ENCODE results near the gene PPP2R2C. TPM values are rescaled to one million over a fixed set of nuclear protein-coding genes. Genes with fewer than 3 reads are reported as not detected.

PPP2R2C gene
- total RNA-seq, 1 experiment from 2014 or later: 8.1 TPM

DNA sequence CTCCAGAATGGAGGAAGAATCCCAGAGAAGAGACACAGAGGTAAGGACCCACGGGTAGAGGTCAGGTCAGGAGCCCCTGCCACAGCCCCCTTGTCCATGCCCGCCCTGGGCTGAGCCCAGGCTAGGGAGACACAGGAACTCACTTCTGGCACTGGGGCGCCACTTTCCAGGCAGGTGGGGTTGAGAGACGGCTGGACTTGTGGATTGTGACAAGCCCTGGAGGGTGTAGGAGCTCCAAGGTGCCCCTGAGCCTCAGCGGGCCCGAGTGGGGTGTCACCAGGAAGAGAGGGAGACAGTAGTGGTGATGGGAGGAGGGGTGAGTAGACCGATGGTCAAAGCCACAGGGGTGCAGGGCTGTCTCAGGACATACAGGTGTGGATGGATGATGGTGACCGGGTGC, 143.9 kb downstream of the PPP2R2C start:
- Histone ChIP-seq H3K79me2 (ENCODE audit: insufficient read depth, low read length) (no peaks in the 10 kb centered on the region), H3K14ac (ENCODE audit: insufficient read depth, low read length) (no peak overlapping the region)
- no CpG with 5 or more reads among the region's 8 CpGs for WGBS (ENCODE audit: extremely low coverage, insufficient read length, low lambda C conversion rate)

More for the DNA sequence above, 143.9 kb downstream of the PPP2R2C start:
- no peak overlapping the region for H2BK20ac ChIP-seq (ENCODE audit: low read depth, low read length, poor library complexity, severe bottlenecking)
- no peak overlapping the region for H4K5ac ChIP-seq (ENCODE audit: insufficient read length, low read depth, low read length)
- Mint-ChIP-seq H3K4me3 (no peak overlapping the region), H3K36me3 (ENCODE audit: insufficient read depth in 1 of 3, low read depth in 3 of 3) (peaks cover 2 to 17% (median 3%) of the 10 kb centered on the region in 3 experiments; a peak in 5 of 7 replicates), H3K9me3 (peaks cover 6 to 11% of the 10 kb centered on the region in 2 experiments; a peak in 4 of 5 replicates), H3K4me1 (peaks cover 8 to 16% of the 10 kb centered on the region in 2 experiments), H3K27ac (peak overlapping the region in 1 of 3 experiments; percentile 88; a peak in 2 of 7 replicates), H3K27me3 (ENCODE audit: low read depth) (peaks cover 1% of the 10 kb centered on the region)
- no peak for DNase-seq
- no peak overlapping the region for H2BK15ac ChIP-seq (ENCODE audit: low read depth, low read length)
- H3K18ac ChIP-seq (ENCODE audit: insufficient read length, low read depth, low read length): no peak overlapping the region
- no peaks in the 10 kb centered on the region for H3K4me1 ChIP-seq (ENCODE audit: insufficient read depth, low read length)
- H3K79me1 ChIP-seq (ENCODE audit: insufficient read depth, low read depth, low read length, poor library complexity, severe bottlenecking): no peaks in the 10 kb centered on the region
- no peak overlapping the region for H4K91ac ChIP-seq (ENCODE audit: insufficient read length, low read depth, low read length)
- no peak overlapping the region for H3K27ac ChIP-seq (ENCODE audit: insufficient read length, low read depth, low read length)
- no peak overlapping the region for H2BK12ac ChIP-seq (ENCODE audit: insufficient read length, low read depth, low read length)
- no peaks in the 10 kb centered on the region for H3K23me2 ChIP-seq (ENCODE audit: insufficient read length, low read depth, low read length, poor library complexity, severe bottlenecking)
- H3K56ac ChIP-seq (ENCODE audit: insufficient read length, low read depth, low read length): no peak overlapping the region
- no peaks in the 10 kb centered on the region for H3K27me3 ChIP-seq (ENCODE audit: insufficient read depth, low read length)
- H3K9me3 ChIP-seq (ENCODE audit: control insufficient read depth, low read depth, low read length): no peaks in the 10 kb centered on the region
- no peak overlapping the region for H3K4ac ChIP-seq (ENCODE audit: low read depth, low read length)
- no peak overlapping the region for H2BK120ac ChIP-seq (ENCODE audit: low read depth, low read length, poor library complexity, severe bottlenecking)
- no peak overlapping the region for H2AK5ac ChIP-seq (ENCODE audit: insufficient read length, low read length)
- H3K23ac ChIP-seq (ENCODE audit: insufficient read length, low read depth, low read length): no peak overlapping the region
- no peak overlapping the region for H4K8ac ChIP-seq (replicated peaks; ENCODE audit: insufficient read length, low read depth, low read length)
- TF ChIP-seq CTCF (conservative IDR thresholded peaks at IDR 0.05): no peak
- no peaks in the 10 kb centered on the region for H4K20me1 ChIP-seq (ENCODE audit: control insufficient read depth, insufficient read depth, insufficient read length)
- no peak overlapping the region for H2BK5ac ChIP-seq (ENCODE audit: insufficient read length, low read length)
- H3K9ac ChIP-seq (ENCODE audit: extremely low read depth, insufficient read length, low read length): no peak overlapping the region
- no peak overlapping the region for H3T11ph ChIP-seq (ENCODE audit: low read length)
- H2AFZ ChIP-seq (ENCODE audit: low read length): no peak overlapping the region
- no peak overlapping the region for H3K4me2 ChIP-seq (ENCODE audit: insufficient read depth, insufficient read length, low read length)

Data from H9 (cell line).